GM23248 (cell line): ENCODE data around the gene COL11A1. TPM values are rescaled to one million over a fixed set of nuclear protein-coding genes. Genes with fewer than 3 reads are reported as not detected.
"Not testable (repeated sequence)": the region's sequence is repeated elsewhere in the genome, so short reads cannot be mapped to it uniquely, and the experiment has no call there.

Source experiments
- DNase-seq: peaks from one replicate; pipeline ENCODE4 v3.0.0-alpha.2; 2015
- H2AFZ ChIP-seq: fragments of 200-600 bp; sonication (generic); 2 replicates; pipeline ENCODE4 v1.6.1; 2016; ENCODE audit warnings: antibody characterized with exemption
- H3F3A ChIP-seq: fragments of 200-600 bp; sonication (generic); 2 replicates; pipeline ENCODE4 v1.6.1; 2016; ENCODE audit warnings: mild to moderate bottlenecking, antibody characterized with exemption, mixed run types; ENCODE audit not compliant: insufficient read depth
- H3K27ac ChIP-seq: fragments of 200-600 bp; sonication (generic); 2 replicates; pipeline ENCODE4 v1.5.1; 2016; ENCODE audit warnings: mild to moderate bottlenecking
- H3K27me3 ChIP-seq: fragments of 200-600 bp; sonication (generic); replicated peaks from 2 replicates; pipeline ENCODE4 v1.6.1; 2016; ENCODE audit warnings: mild to moderate bottlenecking; ENCODE audit not compliant: insufficient read depth
- H3K36me3 ChIP-seq: fragments of 200-600 bp; sonication (generic); 2 replicates; pipeline ENCODE4 v1.6.1; 2016; ENCODE audit warnings: low read depth, mild to moderate bottlenecking
- H3K4me1 ChIP-seq: fragments of 200-600 bp; sonication (generic); 2 replicates; pipeline ENCODE4 v1.6.1; 2016; ENCODE audit warnings: mild to moderate bottlenecking; ENCODE audit not compliant: insufficient read depth
- H3K4me2 ChIP-seq: fragments of 200-600 bp; sonication (generic); one replicate; pipeline ENCODE4 v1.6.1; 2016; ENCODE audit warnings: mild to moderate bottlenecking; ENCODE audit not compliant: unreplicated experiment
- H3K4me3 ChIP-seq: fragments of 200-600 bp; sonication (generic); 2 replicates; pipeline ENCODE4 v1.5.1; 2016; ENCODE audit warnings: mild to moderate bottlenecking
- H3K79me2 ChIP-seq: fragments of 200-600 bp; sonication (generic); 2 replicates; pipeline ENCODE4 v1.6.1; 2016; ENCODE audit warnings: mild to moderate bottlenecking; ENCODE audit not compliant: insufficient read depth
- H3K9ac ChIP-seq: fragments of 200-600 bp; sonication (generic); 2 replicates; pipeline ENCODE4 v1.6.1; 2016; ENCODE audit warnings: mild to moderate bottlenecking
- H3K9me2 ChIP-seq: fragments of 200-600 bp; sonication (generic); 2 replicates; pipeline ENCODE4 v1.6.1; 2016; ENCODE audit warnings: mixed run types, mild to moderate bottlenecking, moderate library complexity; ENCODE audit not compliant: insufficient read depth
- H3K9me3 ChIP-seq: fragments of 200-600 bp; sonication (generic); one replicate; pipeline ENCODE4 v1.6.1; 2017; ENCODE audit warnings: low read depth
- H4K20me1 ChIP-seq: fragments of 200-600 bp; sonication (generic); 2 replicates; pipeline ENCODE4 v1.6.0; 2016; ENCODE audit not compliant: insufficient read depth
- EZH2 ChIP-seq: fragments of 200-600 bp; sonication (generic); IDR thresholded peaks from 2 replicates; pipeline ENCODE4 v1.6.1; 2018; ENCODE audit warnings: antibody characterized with exemption, mild to moderate bottlenecking; ENCODE audit not compliant: insufficient read depth, poor library complexity, severe bottlenecking
- EZH2phosphoT487 ChIP-seq: fragments of 200-600 bp; sonication (generic); IDR thresholded peaks from 2 replicates; pipeline ENCODE4 v1.6.1; 2018; ENCODE audit warnings: antibody characterized with exemption, moderate library complexity, mild to moderate bottlenecking, low read depth; ENCODE audit not compliant: insufficient read depth
- whole genome bisulfite sequencing, 2 experiments: methylation state at CpG; one replicate each; pipeline ENCODE4 v1.1.6; 2015 to 2017; ENCODE audit warnings: low lambda C conversion rate in 2 of 2, low coverage in 1 of 2; ENCODE audit errors: missing lambda C conversion rate in 2 of 2; 5-methylcytosine and 5-hydroxymethylcytosine counted together
- in situ Hi-C: fragments of 300-500 bp; cut with MboI; formaldehyde crosslinking; loops from 2 replicates; pipeline ENCODE4 v1.15.0; 2020
- polyA plus RNA-seq: library from polyadenylated mRNA; unstranded; fragments of >200 nt; fragmentation: Nextera tagmentation; extraction: Ambion mirVana; gene quantifications from 2 replicates; pipeline ENCODE4 v1.2.1, GENCODE V29; 2016
- total RNA-seq: library from RNA; depleted of rRNA; stranded (reverse); fragments of >200 nt; shearing (Covaris generic); gene quantifications from 2 replicates; pipeline ENCODE4 v1.2.3, GENCODE V29; 2014

Gene COL11A1
- total and polyA plus RNA-seq, 2 experiments from 2014 or later: 7.1 to 10.2 TPM

DNA sequence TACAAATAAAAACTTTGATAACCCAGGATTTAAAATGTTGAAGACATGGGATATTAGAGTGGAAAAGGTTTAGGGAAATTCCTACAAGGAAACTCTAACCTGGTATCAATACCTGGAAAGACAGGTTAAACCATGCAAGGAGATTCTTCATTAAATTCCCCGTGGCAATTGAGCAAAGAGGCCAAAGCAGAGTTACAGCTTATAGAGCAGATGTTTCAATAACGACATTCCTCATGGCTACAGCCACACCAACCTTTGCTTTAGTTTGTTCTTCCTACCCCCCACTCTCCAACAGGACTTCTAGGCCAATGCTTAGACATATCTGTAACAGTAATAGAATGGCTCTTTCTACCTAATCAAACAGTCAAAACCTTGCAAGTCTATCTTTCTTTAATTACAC lies 271.3 kb downstream of the COL11A1 start:
- Histone ChIP-seq H3F3A (peaks cover 21% of the 10 kb centered on the region), H3K9me3 (no peaks in the 10 kb centered on the region), H3K4me3 (no peak overlapping the region), H3K4me1 (peaks cover 29% of the 10 kb centered on the region), H3K4me2 (no peak overlapping the region), H2AFZ (no peak overlapping the region), H3K27me3 (no peaks in the 10 kb centered on the region), H4K20me1 (no peaks in the 10 kb centered on the region), H3K36me3 (no peaks in the 10 kb centered on the region), H3K9me2 (no peaks in the 10 kb centered on the region), H3K9ac (no peak overlapping the region), H3K27ac (no peak overlapping the region), H3K79me2 (no peaks in the 10 kb centered on the region)
- in situ Hi-C loops: no loop called here
- 38 to 39% methylated on average over 2 of the region's 2 CpGs for WGBS, 2 experiments
- DNase-seq: no peak
- no peak for TF ChIP-seq EZH2
- no peak for TF ChIP-seq EZH2phosphoT487

DNA sequence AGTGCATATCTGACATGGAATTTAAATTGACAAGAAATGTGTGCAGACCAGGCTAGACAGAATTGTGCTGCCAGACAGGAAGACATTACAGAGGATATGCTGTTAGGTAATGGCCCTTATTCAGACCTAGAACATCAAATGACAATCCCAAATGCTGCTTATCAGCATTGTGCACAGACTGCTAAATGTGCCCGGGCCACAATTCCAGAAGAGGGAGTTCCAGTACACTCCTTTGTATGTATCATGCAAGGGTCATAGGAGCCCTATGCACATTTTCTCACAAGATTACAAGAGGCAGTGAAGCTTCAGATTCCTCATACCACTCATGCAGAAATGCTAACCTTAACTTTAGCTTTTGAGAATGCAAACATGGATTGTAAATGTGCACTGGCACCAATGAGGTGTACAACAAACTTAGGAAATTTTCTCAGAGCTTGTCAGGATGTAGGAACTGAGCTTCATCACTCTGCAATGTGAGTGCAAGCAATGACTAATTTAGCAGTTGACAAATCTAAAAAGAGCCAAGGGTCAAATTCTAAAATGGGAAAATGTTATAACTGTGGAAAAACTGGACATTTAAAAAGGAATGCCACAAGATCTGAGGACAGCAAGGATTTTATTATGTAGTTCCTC lies 273.5 kb downstream of the COL11A1 start:
- H3K36me3 ChIP-seq: no peaks in the 10 kb centered on the region
- 60 to 64% methylated on average over 1 of the region's 1 CpG for WGBS, 2 experiments
- peak; percentile 73 for DNase-seq
- no peaks in the 10 kb centered on the region for H3K27me3 ChIP-seq
- in situ Hi-C loops: no loop called here
- no peaks in the 10 kb centered on the region for H3K9me3 ChIP-seq
- no peak overlapping the region for H3K4me3 ChIP-seq
- H2AFZ ChIP-seq: 0 out of 2 replicates have a peak overlapping the region, but pooled peaks have one; percentile 0
- peak overlapping the region; percentile 33 for H3K27ac ChIP-seq
- H3F3A ChIP-seq: peaks cover 21% of the 10 kb centered on the region
- H3K9me2 ChIP-seq: no peaks in the 10 kb centered on the region
- H3K9ac ChIP-seq: no peak overlapping the region
- peak overlapping the region; percentile 29 for H3K4me2 ChIP-seq
- TF ChIP-seq EZH2 (no peak), EZH2phosphoT487 (no peak)
- peaks cover 29% of the 10 kb centered on the region for H3K4me1 ChIP-seq
- no peaks in the 10 kb centered on the region for H4K20me1 ChIP-seq
- no peaks in the 10 kb centered on the region for H3K79me2 ChIP-seq

DNA sequence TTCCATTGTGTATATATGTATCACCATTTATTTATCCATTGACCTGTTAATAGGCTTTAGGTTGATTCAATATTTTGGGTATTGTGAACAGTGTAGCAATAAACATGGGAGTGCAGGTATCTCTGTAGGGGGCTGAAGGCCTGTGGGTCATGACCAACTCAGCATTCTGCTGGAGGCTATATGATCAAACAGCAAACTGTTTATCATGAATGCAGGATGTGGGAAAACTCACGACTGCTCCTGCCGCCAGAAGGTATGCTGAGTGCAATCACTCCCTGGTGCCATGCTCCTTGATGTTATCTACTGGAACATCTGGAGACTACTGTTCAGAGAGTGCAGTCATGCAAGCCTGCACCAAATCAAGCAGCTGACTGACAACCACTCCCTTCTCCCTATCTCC lies 275.2 kb downstream of the COL11A1 start:
- Histone ChIP-seq H3K27me3 (no peaks in the 10 kb centered on the region), H3K9ac (no peak overlapping the region), H3K79me2 (no peaks in the 10 kb centered on the region), H2AFZ (no peak overlapping the region), H3K9me2 (no peaks in the 10 kb centered on the region), H4K20me1 (no peaks in the 10 kb centered on the region), H3K4me3 (no peak overlapping the region), H3K27ac (no peak overlapping the region), H3K4me1 (peaks cover 28% of the 10 kb centered on the region), H3K9me3 (no peaks in the 10 kb centered on the region), H3F3A (peaks cover 20% of the 10 kb centered on the region), H3K4me2 (no peak overlapping the region), H3K36me3 (no peaks in the 10 kb centered on the region)
- no peak for TF ChIP-seq EZH2phosphoT487
- TF ChIP-seq EZH2: no peak
- no peak for DNase-seq
- in situ Hi-C loops: no loop called here
- whole genome bisulfite sequencing, 2 experiments: 28 to 75% methylated on average over 2 of the region's 2 CpGs

DNA sequence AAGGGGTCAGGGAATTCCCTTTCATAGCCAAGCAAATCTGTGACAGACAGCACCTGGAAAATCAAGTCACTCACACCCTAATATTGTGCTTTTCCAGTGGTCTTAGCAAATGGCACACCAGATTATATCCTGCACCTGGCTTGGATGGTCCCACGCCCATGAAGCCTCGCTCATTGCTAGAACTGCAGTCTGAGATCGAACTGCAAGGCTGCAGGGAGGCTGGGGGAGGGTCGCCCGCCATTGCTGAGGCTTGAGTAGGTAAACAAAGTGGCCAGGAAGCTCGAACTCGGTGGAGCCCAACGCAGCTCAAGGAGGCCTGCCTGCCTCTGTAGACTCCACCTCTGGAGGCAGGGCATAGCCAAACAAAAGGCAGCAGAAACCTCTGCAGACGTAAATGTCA lies 281.6 kb downstream of the COL11A1 start:
- H3K4me3 ChIP-seq, in situ Hi-C loops, H2AFZ ChIP-seq, H3K79me2 ChIP-seq, H3K27ac ChIP-seq, DNase-seq, H3F3A ChIP-seq, H4K20me1 ChIP-seq, H3K27me3 ChIP-seq, H3K36me3 ChIP-seq, H3K9me3 ChIP-seq, H3K9me2 ChIP-seq, H3K4me1 ChIP-seq, H3K9ac ChIP-seq, H3K4me2 ChIP-seq: not testable (repeated sequence)
- WGBS, 2 experiments: 35 to 51% methylated on average over 9 of the region's 9 CpGs
